SK-MEL-5 (cell line): ENCODE measurements around the gene SPOCD1. TPM values are rescaled to one million over a fixed set of nuclear protein-coding genes. Genes with fewer than 3 reads are reported as not detected.

Experiments used
- DNase-seq: peaks from one replicate; pipeline ENCODE4 v3.0.0-alpha.2; 2016; ENCODE audit warnings: low read depth, low spot score
- in situ Hi-C: cut with HindIII; loops from 2 replicates; pipeline ENCODE4 v1.10.0; 2016; ENCODE audit warnings: low sequenced_read_pairs, high pct_unique_total_duplicates, low pct_unique_long_range_greater_than_20kb
- small RNA-seq, 2 experiments: library from RNA; depleted of rRNA; stranded (forward); fragments of <200 nt; gene quantifications; one replicate each; pipeline ENCODE3, GENCODE V24; 2014
- total RNA-seq: library from RNA; depleted of rRNA; stranded (reverse); fragments of >200 nt; shearing (Covaris generic); gene quantifications from 2 replicates; pipeline ENCODE4 v1.2.3, GENCODE V29; 2014; rRNA removed

SPOCD1 gene
- total RNA-seq, 1 experiment from 2014 or later, result 1.5 TPM

GRCh38 chr1:31742462-31743212 is 73.2 kb downstream of the SPOCD1 start:
- DNase-seq, result peak; percentile 8
- in situ Hi-C loops, result no loop called here

Small RNA genes lying within 50 kb of the gene (small RNA-seq; reads per million reads assigned to genes)
- 0 to 0.10 reads per million in 2 experiments for gene MIR4254

Other genes starting within 250 kb of the SPOCD1 start
- gene TINAGL1, start 239.5 kb downstream of the SPOCD1 start, total RNA-seq, result 0.13 TPM in 1 of 2 replicates, not detected in the other
- gene HCRTR1, start 198.3 kb downstream of the SPOCD1 start, total RNA-seq, result not detected in 2 replicates
- 45.7 and 49.4 TPM in 2 replicates for gene PEF1, start 171.1 kb downstream of the SPOCD1 start, total RNA-seq
- gene COL16A1, start 112.0 kb downstream of the SPOCD1 start, total RNA-seq, result 5.6 and 6.7 TPM in 2 replicates
- gene ADGRB2, start 51.7 kb downstream of the SPOCD1 start, total RNA-seq, result 4.2 and 4.4 TPM in 2 replicates
- 502 and 606 TPM in 2 replicates for gene PTP4A2, start 122.3 kb upstream of the SPOCD1 start, total RNA-seq
- gene KHDRBS1, start 197.8 kb upstream of the SPOCD1 start, total RNA-seq, result 38.7 and 46.9 TPM in 2 replicates